Activated T-helper 2 cell treated with anti-CD3 and anti-CD28 coated beads, Interferon-gamma antibody, Interleukin-2, Interleukin-4, amounts not matched to agents 10 μg/mL and 5 μg/mL and 100 μg/mL, durations not matched to agents 14 hours and 24 hours and 36 hours (primary cell): ENCODE results near the gene IGFBP2. TPM values are rescaled to one million over a fixed set of nuclear protein-coding genes. Genes with fewer than 3 reads are reported as not detected.

ENCODE experiments used
- DNase-seq: peaks from one replicate; pipeline ENCODE4 v3.0.0; 2021; ENCODE audit warnings: low spot score
- H3K27ac Mint-ChIP-seq: one replicate; pipeline ENCODE4 v1.8.0; 2021; ENCODE audit warnings: mixed read lengths
- H3K27me3 Mint-ChIP-seq: one replicate; pipeline ENCODE4 v1.8.0; 2021; ENCODE audit warnings: low read depth, mixed read lengths
- H3K36me3 Mint-ChIP-seq: one replicate; pipeline ENCODE4 v1.8.0; 2021; ENCODE audit warnings: low read depth, mixed read lengths
- H3K4me1 Mint-ChIP-seq: one replicate; pipeline ENCODE4 v1.8.0; 2021; ENCODE audit warnings: low read depth, mixed read lengths
- H3K4me3 Mint-ChIP-seq: one replicate; pipeline ENCODE4 v1.8.0; 2021; ENCODE audit warnings: low read depth, mild to moderate bottlenecking, moderate library complexity, mixed read lengths
- H3K9me3 Mint-ChIP-seq: one replicate; pipeline ENCODE4 v1.8.0; 2021; ENCODE audit warnings: mixed read lengths
- intact Hi-C: fragments of 100-400 bp; cut with micrococcal nuclease; formaldehyde crosslinking; loops from one replicate; pipeline ENCODE4 v1.15.1; 2023
- total RNA-seq: library from RNA; stranded (reverse); gene quantifications from 2 replicates; pipeline ENCODE4 v1.2.3, GENCODE V29; 2022

The IGFBP2 gene
- total RNA-seq, 1 donor from 2014 or later: 30.1 TPM

GRCh38 chr2:216653093-216653799 is 20.0 kb downstream of the IGFBP2 start:
- intact Hi-C loops: no loop called here
- Mint-ChIP-seq H3K27ac (no peak overlapping the region), H3K4me3 (no peak overlapping the region), H3K27me3 (peaks cover under 1% of the 10 kb centered on the region), H3K9me3 (no peaks in the 10 kb centered on the region), H3K4me1 (no peaks in the 10 kb centered on the region), H3K36me3 (no peaks in the 10 kb centered on the region)
- DNase-seq: no peak

DNA sequence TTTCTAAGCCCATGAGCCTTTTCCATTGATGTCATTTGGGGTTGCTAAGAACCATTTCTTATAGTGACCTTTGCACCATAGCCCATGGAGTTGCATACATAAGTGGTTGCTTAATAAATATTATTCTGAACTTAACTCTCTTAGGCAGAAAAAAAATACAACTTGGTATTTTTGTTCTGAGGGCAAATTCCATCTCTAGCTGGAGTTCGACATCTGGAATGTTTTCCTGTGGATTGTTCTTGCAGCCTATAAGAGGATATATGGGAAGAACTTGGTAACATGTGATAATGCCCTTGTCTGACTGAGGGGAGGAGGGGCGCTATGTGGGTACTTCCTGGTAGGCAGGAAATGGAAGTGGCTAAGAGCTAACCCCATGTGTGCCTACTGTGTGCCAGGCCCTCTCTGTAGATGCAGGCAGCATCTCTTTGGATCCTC is 20.7 kb downstream of the IGFBP2 start:
- no peaks in the 10 kb centered on the region for H3K36me3 Mint-ChIP-seq
- no peak overlapping the region for H3K27ac Mint-ChIP-seq
- intact Hi-C loops: no loop called here
- H3K9me3 Mint-ChIP-seq: no peaks in the 10 kb centered on the region
- H3K27me3 Mint-ChIP-seq: no peaks in the 10 kb centered on the region
- no peak for DNase-seq
- no peaks in the 10 kb centered on the region for H3K4me1 Mint-ChIP-seq
- H3K4me3 Mint-ChIP-seq: no peak overlapping the region

GRCh38 chr2:216654528-216655052 is 21.4 kb downstream of the IGFBP2 start:
- no peaks in the 10 kb centered on the region for H3K4me1 Mint-ChIP-seq
- intact Hi-C loops: no loop called here
- no peaks in the 10 kb centered on the region for H3K27me3 Mint-ChIP-seq
- H3K9me3 Mint-ChIP-seq: no peaks in the 10 kb centered on the region
- H3K36me3 Mint-ChIP-seq: no peaks in the 10 kb centered on the region
- DNase-seq: no peak
- H3K4me3 Mint-ChIP-seq: no peak overlapping the region
- no peak overlapping the region for H3K27ac Mint-ChIP-seq

- intact Hi-C loops: no loop called here
- H3K27ac Mint-ChIP-seq: no peak overlapping the region
- DNase-seq: no peak
- no peak overlapping the region for H3K4me3 Mint-ChIP-seq
- H3K27me3 Mint-ChIP-seq: no peaks in the 10 kb centered on the region
- H3K4me1 Mint-ChIP-seq: no peaks in the 10 kb centered on the region
- H3K36me3 Mint-ChIP-seq: no peaks in the 10 kb centered on the region
- no peaks in the 10 kb centered on the region for H3K9me3 Mint-ChIP-seq
These were observed 24.1 kb downstream of the IGFBP2 start for GRCh38 chr2:216657086-216657855.

DNA sequence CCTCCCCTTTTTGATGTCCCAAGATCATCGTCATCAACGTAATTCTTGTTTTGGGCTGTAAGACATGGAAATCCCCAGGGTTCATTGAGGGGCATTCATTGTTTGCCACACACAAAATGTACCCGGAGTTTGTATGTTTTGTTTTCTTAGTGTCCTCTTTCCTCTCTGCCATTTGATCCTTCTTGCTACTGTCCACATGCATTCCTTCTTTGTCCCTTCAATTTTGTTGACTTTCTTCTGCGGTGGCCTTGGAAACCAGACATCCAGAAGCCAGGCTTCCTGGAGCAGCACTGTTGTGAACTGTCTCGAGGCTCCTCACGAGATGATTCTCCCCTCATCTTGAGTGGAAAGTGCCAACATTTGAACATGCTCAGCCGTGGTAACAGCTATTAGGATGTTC is 24.8 kb downstream of the IGFBP2 start:
- Mint-ChIP-seq H3K36me3 (no peaks in the 10 kb centered on the region), H3K27me3 (no peaks in the 10 kb centered on the region), H3K4me3 (no peak overlapping the region), H3K27ac (no peak overlapping the region), H3K4me1 (no peaks in the 10 kb centered on the region), H3K9me3 (no peaks in the 10 kb centered on the region)
- DNase-seq: no peak
- intact Hi-C loops: no loop called here

DNA sequence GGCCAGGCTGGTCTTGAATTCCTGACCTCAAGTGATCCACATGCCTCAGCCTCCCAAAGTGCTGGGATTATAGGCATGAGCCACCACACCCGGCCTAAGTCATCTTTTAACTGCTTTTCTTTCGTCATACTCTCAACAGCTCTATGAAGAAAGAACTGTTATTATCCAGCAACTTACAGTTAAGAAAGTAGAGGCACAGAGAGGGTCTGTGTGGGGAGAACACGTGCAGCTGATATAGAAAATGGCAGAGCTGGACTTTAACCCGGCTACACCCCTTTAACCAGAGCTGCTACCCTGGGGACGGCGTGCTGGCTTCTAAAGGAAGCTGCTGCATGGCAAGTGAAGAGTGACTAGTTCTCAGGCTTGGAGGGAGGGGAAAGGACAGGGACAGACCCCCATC is 25.5 kb downstream of the IGFBP2 start:
- no peak overlapping the region for H3K27ac Mint-ChIP-seq

GRCh38 chr2:216659276-216659675 is 26.1 kb downstream of the IGFBP2 start:
- Mint-ChIP-seq H3K9me3 (no peaks in the 10 kb centered on the region), H3K27me3 (no peaks in the 10 kb centered on the region), H3K4me3 (no peak overlapping the region), H3K27ac (no peak overlapping the region), H3K36me3 (no peaks in the 10 kb centered on the region), H3K4me1 (no peaks in the 10 kb centered on the region)
- intact Hi-C loops: no loop called here
- no peak for DNase-seq

More for the DNA sequence above, 25.5 kb downstream of the IGFBP2 start:
- Mint-ChIP-seq H3K27me3 (no peaks in the 10 kb centered on the region), H3K4me3 (no peak overlapping the region), H3K36me3 (no peaks in the 10 kb centered on the region), H3K4me1 (no peaks in the 10 kb centered on the region), H3K9me3 (no peaks in the 10 kb centered on the region)
- no peak for DNase-seq
- intact Hi-C loops: no loop called here

GRCh38 chr2:216660496-216660895 is 27.3 kb downstream of the IGFBP2 start:
- Mint-ChIP-seq H3K9me3 (no peaks in the 10 kb centered on the region), H3K4me1 (no peaks in the 10 kb centered on the region), H3K27me3 (no peaks in the 10 kb centered on the region), H3K36me3 (no peaks in the 10 kb centered on the region), H3K27ac (no peak overlapping the region), H3K4me3 (no peak overlapping the region)
- intact Hi-C loops: no loop called here
- no peak for DNase-seq

DNA sequence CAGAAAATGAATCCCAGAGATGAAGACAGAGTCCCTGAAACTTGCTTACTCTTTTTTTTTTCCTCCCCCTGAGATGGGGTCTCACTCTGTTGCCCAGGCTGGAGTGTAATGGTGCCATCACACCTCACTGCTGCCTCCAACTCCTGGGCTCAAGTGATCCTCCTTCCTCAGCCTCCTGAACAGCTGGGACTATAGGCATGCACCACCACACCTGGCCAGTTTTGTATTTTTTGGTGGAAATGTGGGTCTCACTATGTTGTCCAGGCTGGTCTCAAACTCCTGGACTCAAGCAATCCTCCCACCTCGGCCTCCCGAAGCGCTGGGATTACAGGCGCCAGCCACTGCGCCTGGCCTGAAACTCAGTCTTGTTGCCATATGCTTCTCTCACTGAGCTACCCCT is 27.8 kb downstream of the IGFBP2 start:
- H3K4me1 Mint-ChIP-seq: no peaks in the 10 kb centered on the region
- H3K27ac Mint-ChIP-seq: no peak overlapping the region
- no peak overlapping the region for H3K4me3 Mint-ChIP-seq
- H3K9me3 Mint-ChIP-seq: no peaks in the 10 kb centered on the region
- H3K36me3 Mint-ChIP-seq: no peaks in the 10 kb centered on the region
- H3K27me3 Mint-ChIP-seq: no peaks in the 10 kb centered on the region
- intact Hi-C loops: no loop called here
- DNase-seq: no peak

- no peaks in the 10 kb centered on the region for H3K36me3 Mint-ChIP-seq
- no peak overlapping the region for H3K27ac Mint-ChIP-seq
- DNase-seq: no peak
- intact Hi-C loops: no loop called here
- no peak overlapping the region for H3K4me3 Mint-ChIP-seq
- H3K27me3 Mint-ChIP-seq: no peaks in the 10 kb centered on the region
- H3K4me1 Mint-ChIP-seq: no peaks in the 10 kb centered on the region
- H3K9me3 Mint-ChIP-seq: no peaks in the 10 kb centered on the region
These were observed 28.6 kb downstream of the IGFBP2 start for GRCh38 chr2:216661639-216662375.

GRCh38 chr2:216663106-216663505 is 29.9 kb downstream of the IGFBP2 start:
- Mint-ChIP-seq H3K27me3 (no peaks in the 10 kb centered on the region), H3K9me3 (no peaks in the 10 kb centered on the region), H3K27ac (no peak overlapping the region), H3K4me3 (no peak overlapping the region), H3K4me1 (no peaks in the 10 kb centered on the region), H3K36me3 (no peaks in the 10 kb centered on the region)
- DNase-seq: no peak
- intact Hi-C loops: no loop called here

- intact Hi-C loops: no loop called here
- Mint-ChIP-seq H3K27ac (no peak overlapping the region), H3K9me3 (no peaks in the 10 kb centered on the region), H3K36me3 (no peaks in the 10 kb centered on the region), H3K27me3 (peaks cover 3% of the 10 kb centered on the region), H3K4me1 (no peaks in the 10 kb centered on the region), H3K4me3 (no peak overlapping the region)
- DNase-seq: no peak
These were observed 30.6 kb downstream of the IGFBP2 start for GRCh38 chr2:216663846-216664245.
